MV-4-11 (cell line): ENCODE results near the gene C11orf97.
A peak's percentile ranks its signal among the peaks of the same experiment; 100 is the strongest.

ENCODE experiments used
- DNase-seq: peaks from one replicate; lab custom pipeline; 2025; lab: John Stamatoyannopoulos, UW

Gene C11orf97

GRCh38 chr11:94525546-94526324 lies 13.5 kb downstream of the C11orf97 start:
- peak; percentile 27 for DNase-seq

GRCh38 chr11:94526645-94527438 lies 14.6 kb downstream of the C11orf97 start:
- DNase-seq, result peak; percentile 83

GRCh38 chr11:94528551-94528950 lies 16.3 kb downstream of the C11orf97 start:
- DNase-seq, result peak; percentile 35

GRCh38 chr11:94532211-94532610 lies 19.9 kb downstream of the C11orf97 start:
- DNase-seq, result no peak

GRCh38 chr11:94533206-94533605 lies 20.9 kb downstream of the C11orf97 start:
- no peak for DNase-seq

GRCh38 chr11:94533696-94534630 lies 21.7 kb downstream of the C11orf97 start:
- peak; percentile 92 for DNase-seq

- DNase-seq, result no peak
These were observed 24.1 kb downstream of the C11orf97 start for GRCh38 chr11:94536386-94536785.

GRCh38 chr11:94537031-94537600 lies 24.9 kb downstream of the C11orf97 start:
- peak; percentile 44 for DNase-seq

- DNase-seq, result no peak
These were observed 27.2 kb downstream of the C11orf97 start for GRCh38 chr11:94539420-94539819.

- DNase-seq, result peak; percentile 63
These were observed 31.7 kb downstream of the C11orf97 start, which contains the start of gene FUT4 for GRCh38 chr11:94543695-94544645. Gene FUT4 (plus strand): TSS chr11:94543921. CDS start chr11:94544134, 213 bp downstream.

- DNase-seq, result peak; percentile 44
These were observed 32.5 kb downstream of the C11orf97 start for GRCh38 chr11:94544646-94545263.

GRCh38 chr11:94545264-94546161 lies 33.3 kb downstream of the C11orf97 start:
- DNase-seq, result peak; percentile 72

GRCh38 chr11:94546162-94546470 lies 33.9 kb downstream of the C11orf97 start:
- DNase-seq, result no peak

GRCh38 chr11:94546886-94547285 lies 34.6 kb downstream of the C11orf97 start:
- DNase-seq, result peak; percentile 68

GRCh38 chr11:94549146-94549545 lies 36.9 kb downstream of the C11orf97 start:
- peak; percentile 60 for DNase-seq

GRCh38 chr11:94550513-94550912 lies 38.3 kb downstream of the C11orf97 start:
- DNase-seq, result peak; percentile 67

GRCh38 chr11:94553938-94554337 lies 41.7 kb downstream of the C11orf97 start:
- peak; percentile 47 for DNase-seq

GRCh38 chr11:94555752-94556329 lies 43.6 kb downstream of the C11orf97 start:
- DNase-seq, result peak; percentile 23

GRCh38 chr11:94557421-94557820 lies 45.2 kb downstream of the C11orf97 start:
- DNase-seq, result no peak
